CD4-positive, alpha-beta memory T cell (primary cell): ENCODE data around the gene FOXO3. TPM values are rescaled to one million over a fixed set of nuclear protein-coding genes. Genes with fewer than 3 reads are reported as not detected.
A peak's percentile ranks its signal among the peaks of the same experiment; 100 is the strongest.

ENCODE experiments used
- CTCF ChIA-PET: fragments of 350-600 bp; sonication (Branson Sonifier 250); formaldehyde crosslinking; loops from one replicate; lab custom pipeline; 2021; ENCODE audit warnings: inconsistent platforms; ENCODE audit not compliant: partially characterized antibody; lab: Charles Lee
- POLR2A ChIA-PET: fragments of 350-600 bp; sonication (Branson Sonifier 250); formaldehyde crosslinking; loops from one replicate; lab custom pipeline; 2021; ENCODE audit not compliant: partially characterized antibody; lab: Charles Lee
- DNase-seq, 5 donors: peaks; one replicate each; pipeline versions ENCODE4 v3.0.0 to v3.0.0-alpha.2; 2020 to 2022; ENCODE audit warnings: mixed read lengths in 1 of 5
- H3K27ac ChIP-seq: one replicate; pipeline ENCODE4 v1.7.0; 2013; ENCODE audit warnings: low read depth, low read length
- H3K27me3 ChIP-seq: 2 replicates; pipeline ENCODE4 v1.7.0; 2013; ENCODE audit warnings: mild to moderate bottlenecking, low read length, moderate library complexity; ENCODE audit not compliant: insufficient read depth
- H3K36me3 ChIP-seq: 2 replicates; pipeline ENCODE4 v1.7.0; 2013; ENCODE audit warnings: mild to moderate bottlenecking, low read length, moderate library complexity; ENCODE audit not compliant: insufficient read depth
- H3K4me1 ChIP-seq: 2 replicates; pipeline ENCODE4 v1.7.0; 2013; ENCODE audit warnings: mild to moderate bottlenecking, low read length, moderate library complexity; ENCODE audit not compliant: insufficient read depth
- H3K4me3 ChIP-seq, 2 donors: one replicate each; pipeline ENCODE4 v1.7.0; 2013; ENCODE audit warnings: low read length in 2 of 2, mild to moderate bottlenecking in 1 of 2
- H3K9me3 ChIP-seq, 2 donors: one replicate each; pipeline ENCODE4 v1.7.0; 2013; ENCODE audit warnings: low read length in 2 of 2, control low read depth in 1 of 2; ENCODE audit not compliant: control insufficient read depth in 1 of 2
- H3K27ac Mint-ChIP-seq, 7 donors: one replicate each; pipeline ENCODE4 v1.8.0; 2020 to 2021; ENCODE audit warnings: mixed read lengths in 7 of 7, mild to moderate bottlenecking in 6 of 7, inconsistent platforms in 3 of 7, moderate library complexity in 3 of 7
- H3K27me3 Mint-ChIP-seq, 2 donors: one replicate each; pipeline ENCODE4 v1.8.0; 2020 to 2021; ENCODE audit warnings: mixed read lengths in 2 of 2
- H3K36me3 Mint-ChIP-seq, 2 donors: one replicate each; pipeline ENCODE4 v1.8.0; 2020 to 2021; ENCODE audit warnings: mixed read lengths in 2 of 2, inconsistent platforms in 1 of 2, mild to moderate bottlenecking in 1 of 2
- H3K4me1 Mint-ChIP-seq, 4 donors: one replicate each; pipeline ENCODE4 v1.8.0; 2020 to 2021; ENCODE audit warnings: mixed read lengths in 4 of 4, mild to moderate bottlenecking in 1 of 4
- H3K4me3 Mint-ChIP-seq, 8 donors: one replicate each; pipeline ENCODE4 v1.8.0; 2020 to 2021; ENCODE audit warnings: mixed read lengths in 8 of 8, mild to moderate bottlenecking in 7 of 8, moderate library complexity in 6 of 8, inconsistent platforms in 3 of 8
- H3K9me3 Mint-ChIP-seq, 8 donors: one replicate each; pipeline ENCODE4 v1.8.0; 2020 to 2021; ENCODE audit warnings: mixed read lengths in 8 of 8, mild to moderate bottlenecking in 5 of 8, inconsistent platforms in 3 of 8, moderate library complexity in 1 of 8
- intact Hi-C: fragments of 100-400 bp; cut with micrococcal nuclease; formaldehyde crosslinking; loops from one replicate; pipeline ENCODE4 v1.15.1; 2023
- polyA plus RNA-seq, 2 donors: library from polyadenylated mRNA; unstranded; fragments of 300-500 nt; fragmentation: Illumina TruSeq; gene quantifications; one replicate each; pipeline ENCODE4 v1.2.3, GENCODE V29; 2021
- total RNA-seq, 2 experiments: library from RNA; stranded (reverse); gene quantifications; one replicate each; pipeline ENCODE4 v1.2.3, GENCODE V29; 2021

The FOXO3 gene
- total and polyA plus RNA-seq, 4 experiments from 2014 or later: 18.3 to 27.0 (median 25.0) TPM

- H3K9me3 ChIP-seq: no peaks in the 10 kb centered on the region
- peak overlapping the region in 1 of 7 donors; percentile 48 for H3K27ac Mint-ChIP-seq
- H3K4me3 ChIP-seq: no peak overlapping the region
- ChIA-PET CTCF (no interaction called here), POLR2A (no interaction called here)
- no peaks in the 10 kb centered on the region for H3K36me3 Mint-ChIP-seq
- H3K27ac ChIP-seq: no peak overlapping the region
- H3K4me3 Mint-ChIP-seq: peak overlapping the region in 1 of 8 donors; percentile 16
- H3K4me1 ChIP-seq: peaks cover 23% of the 10 kb centered on the region
- peaks cover 29 to 70% (median 49%) of the 10 kb centered on the region in 4 donors for H3K4me1 Mint-ChIP-seq
- H3K27me3 Mint-ChIP-seq: no peaks in the 10 kb centered on the region
- no peaks in the 10 kb centered on the region for H3K9me3 Mint-ChIP-seq
- H3K27me3 ChIP-seq: no peaks in the 10 kb centered on the region
- no peak for DNase-seq
- H3K36me3 ChIP-seq: no peaks in the 10 kb centered on the region
- intact Hi-C loops: loop anchor here (5.0 kb wide), 1 partner anchor 38 kb away; no protein-coding TSS in a partner anchor
Observed at GRCh38 chr6:108594640-108595039, 33.9 kb downstream of the FOXO3 start.

- no peaks in the 10 kb centered on the region for H3K27me3 Mint-ChIP-seq
- ChIA-PET POLR2A (no interaction called here), CTCF (no interaction called here)
- H3K9me3 Mint-ChIP-seq: no peaks in the 10 kb centered on the region
- H3K36me3 Mint-ChIP-seq: no peaks in the 10 kb centered on the region
- Histone ChIP-seq H3K36me3 (no peaks in the 10 kb centered on the region), H3K4me3 (no peak overlapping the region), H3K9me3 (no peaks in the 10 kb centered on the region), H3K4me1 (peaks cover 19% of the 10 kb centered on the region), H3K27ac (no peak overlapping the region), H3K27me3 (no peaks in the 10 kb centered on the region)
- no peak overlapping the region for H3K27ac Mint-ChIP-seq
- DNase-seq: no peak
- H3K4me3 Mint-ChIP-seq: no peak overlapping the region
- H3K4me1 Mint-ChIP-seq: peaks cover 24 to 54% (median 38%) of the 10 kb centered on the region in 4 donors
- intact Hi-C loops: loop anchor here (5.0 kb wide), 1 partner anchor 35 kb away; no protein-coding TSS in a partner anchor
Observed at GRCh38 chr6:108596956-108597355, 36.2 kb downstream of the FOXO3 start.

DNA sequence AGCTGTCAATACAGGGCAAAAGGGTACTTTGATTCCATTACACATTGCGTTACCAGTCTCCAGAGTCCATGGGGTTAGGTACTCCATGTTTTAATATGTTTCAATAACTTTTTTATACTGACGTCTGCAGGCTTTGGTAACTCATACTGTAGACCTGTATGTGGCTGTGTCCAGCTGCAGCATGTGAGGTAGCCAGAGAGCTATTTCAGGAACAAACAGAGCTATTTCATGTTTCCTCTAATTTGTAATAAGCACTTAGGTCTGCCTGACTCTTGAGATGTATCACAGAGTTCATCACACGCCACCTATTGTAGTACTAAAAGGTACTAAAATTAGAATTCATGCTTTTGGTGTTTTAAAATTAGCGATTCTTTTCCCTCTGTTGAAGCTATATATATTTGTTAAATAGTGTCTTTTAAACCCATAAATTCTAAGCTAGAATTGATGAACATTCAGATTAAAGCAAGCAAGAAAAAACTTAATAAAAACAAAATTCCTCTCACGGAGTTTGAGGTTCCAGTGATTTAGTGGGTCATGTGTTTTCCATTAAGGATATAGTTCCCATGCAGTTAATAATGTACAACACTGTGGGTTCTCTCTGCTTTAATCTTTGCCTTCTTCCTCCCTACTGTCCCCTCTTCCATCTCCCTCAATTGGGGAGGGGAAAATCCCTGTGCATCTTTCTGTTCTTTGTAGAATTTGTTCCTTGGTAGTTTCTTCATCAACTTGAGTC lies 37.0 kb downstream of the FOXO3 start:
- H3K36me3 Mint-ChIP-seq: no peaks in the 10 kb centered on the region
- CTCF ChIA-PET: no interaction called here
- H3K4me1 Mint-ChIP-seq: peaks cover 20 to 51% (median 34%) of the 10 kb centered on the region in 4 donors
- POLR2A ChIA-PET: no interaction called here
- H3K4me3 Mint-ChIP-seq: no peak overlapping the region
- no peak overlapping the region for H3K27ac ChIP-seq
- no peaks in the 10 kb centered on the region for H3K9me3 Mint-ChIP-seq
- no peak overlapping the region for H3K4me3 ChIP-seq
- H3K9me3 ChIP-seq: no peaks in the 10 kb centered on the region
- intact Hi-C loops: loop anchor here (5.0 kb wide), 1 partner anchor 35 kb away; no protein-coding TSS in a partner anchor
- peaks cover 11% of the 10 kb centered on the region for H3K4me1 ChIP-seq
- H3K27me3 ChIP-seq: no peaks in the 10 kb centered on the region
- H3K27ac Mint-ChIP-seq: no peak overlapping the region
- no peak for DNase-seq
- no peaks in the 10 kb centered on the region for H3K36me3 ChIP-seq
- no peaks in the 10 kb centered on the region for H3K27me3 Mint-ChIP-seq

GRCh38 chr6:108598305-108598863 lies 37.7 kb downstream of the FOXO3 start:
- Mint-ChIP-seq H3K36me3 (no peaks in the 10 kb centered on the region), H3K9me3 (no peaks in the 10 kb centered on the region), H3K27me3 (no peaks in the 10 kb centered on the region), H3K4me3 (no peak overlapping the region), H3K4me1 (peaks cover 16 to 49% (median 31%) of the 10 kb centered on the region in 4 donors), H3K27ac (no peak overlapping the region)
- intact Hi-C loops: loop anchor here (5.0 kb wide), 1 partner anchor 34 kb away; no protein-coding TSS in a partner anchor
- Histone ChIP-seq H3K9me3 (no peaks in the 10 kb centered on the region), H3K4me1 (peaks cover 6% of the 10 kb centered on the region), H3K4me3 (no peak overlapping the region), H3K27me3 (no peaks in the 10 kb centered on the region), H3K36me3 (no peaks in the 10 kb centered on the region), H3K27ac (no peak overlapping the region)
- DNase-seq: no peak
- POLR2A ChIA-PET: no interaction called here
- CTCF ChIA-PET: no interaction called here

GRCh38 chr6:108604156-108604555 lies 43.4 kb downstream of the FOXO3 start:
- H3K36me3 Mint-ChIP-seq: peaks cover 1 to 4% of the 10 kb centered on the region in 2 donors
- peaks cover 18 to 64% (median 40%) of the 10 kb centered on the region in 4 donors for H3K4me1 Mint-ChIP-seq
- Histone ChIP-seq H3K36me3 (no peaks in the 10 kb centered on the region), H3K4me3 (no peak overlapping the region), H3K27me3 (no peaks in the 10 kb centered on the region), H3K4me1 (peaks cover 9% of the 10 kb centered on the region), H3K27ac (no peak overlapping the region), H3K9me3 (no peaks in the 10 kb centered on the region)
- no peak for DNase-seq
- H3K9me3 Mint-ChIP-seq: no peaks in the 10 kb centered on the region
- CTCF ChIA-PET: no interaction called here
- H3K4me3 Mint-ChIP-seq: no peak overlapping the region
- intact Hi-C loops: no loop called here
- H3K27me3 Mint-ChIP-seq: no peaks in the 10 kb centered on the region
- no peak overlapping the region for H3K27ac Mint-ChIP-seq
- POLR2A ChIA-PET: no interaction called here

GRCh38 chr6:108606250-108606690 lies 45.6 kb downstream of the FOXO3 start:
- Histone ChIP-seq H3K36me3 (no peaks in the 10 kb centered on the region), H3K27me3 (no peaks in the 10 kb centered on the region), H3K9me3 (no peaks in the 10 kb centered on the region), H3K4me1 (peaks cover 22% of the 10 kb centered on the region), H3K4me3 (no peak overlapping the region), H3K27ac (no peak overlapping the region)
- Mint-ChIP-seq H3K27me3 (no peaks in the 10 kb centered on the region), H3K9me3 (peaks cover 0 to 2% (median 0%) of the 10 kb centered on the region in 8 donors), H3K36me3 (peaks cover 4% of the 10 kb centered on the region in 2 donors), H3K4me1 (peaks cover 27 to 77% (median 48%) of the 10 kb centered on the region in 4 donors), H3K4me3 (peak overlapping the region in 1 of 8 donors; percentile 15), H3K27ac (peak overlapping the region in 1 of 7 donors; percentile 52)
- ChIA-PET CTCF (no interaction called here), POLR2A (no interaction called here)
- DNase-seq: no peak
- intact Hi-C loops: no loop called here

DNA sequence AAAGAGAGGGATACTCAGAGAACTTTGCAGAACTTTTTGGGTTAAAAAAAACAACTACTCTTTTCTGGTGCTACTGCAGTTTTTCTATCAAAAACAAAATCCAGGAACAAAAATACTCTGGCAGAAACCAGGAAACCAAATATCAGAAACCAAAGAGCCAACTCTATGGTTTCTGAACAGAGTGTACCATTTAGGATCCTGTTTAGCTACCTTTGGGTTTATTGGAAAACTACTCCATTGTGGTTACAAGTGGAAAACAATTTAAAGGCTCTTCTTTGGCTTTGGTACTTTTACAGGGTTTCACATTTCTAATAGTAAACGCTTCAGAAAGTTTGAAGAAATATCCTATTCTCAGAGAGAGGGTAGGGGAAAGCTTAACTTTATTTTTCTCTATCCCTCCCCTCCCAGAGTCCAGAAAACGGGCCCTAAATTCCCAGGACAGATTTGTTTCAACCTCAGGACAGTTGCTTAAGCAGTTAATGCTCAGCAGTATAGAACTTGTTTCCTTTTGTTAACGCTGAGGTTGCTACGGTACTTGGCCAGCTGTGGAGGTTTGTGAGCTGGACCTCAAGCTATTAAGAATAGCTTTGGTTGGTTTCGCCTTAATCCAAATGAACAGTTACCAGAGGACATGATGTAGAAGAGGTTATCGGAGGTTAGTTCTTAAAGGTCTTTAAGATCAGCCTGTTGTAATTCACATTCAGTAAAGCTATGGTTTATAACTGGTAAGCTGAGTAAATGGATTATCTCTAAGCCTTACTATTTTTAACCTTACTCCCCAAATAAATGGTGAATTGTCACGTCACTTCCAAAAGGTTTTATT lies 47.9 kb downstream of the FOXO3 start:
- H3K4me3 Mint-ChIP-seq: no peak overlapping the region
- H3K27ac ChIP-seq: no peak overlapping the region
- peaks cover 22% of the 10 kb centered on the region for H3K4me1 ChIP-seq
- intact Hi-C loops: no loop called here
- H3K27me3 ChIP-seq: no peaks in the 10 kb centered on the region
- ChIA-PET POLR2A (no interaction called here), CTCF (interaction anchor here (0.6 kb wide), 1 partner anchor 385 kb away, joined by 3 read pairs; no protein-coding TSS in a partner anchor)
- H3K9me3 Mint-ChIP-seq: peaks cover 0 to 13% (median 6%) of the 10 kb centered on the region in 8 donors
- H3K36me3 Mint-ChIP-seq: peaks cover 8 to 10% of the 10 kb centered on the region in 2 donors
- no peak overlapping the region for H3K27ac Mint-ChIP-seq
- no peak for DNase-seq
- H3K4me3 ChIP-seq: no peak overlapping the region
- H3K36me3 ChIP-seq: no peaks in the 10 kb centered on the region
- H3K4me1 Mint-ChIP-seq: peaks cover 35 to 66% (median 47%) of the 10 kb centered on the region in 4 donors
- H3K9me3 ChIP-seq: no peaks in the 10 kb centered on the region
- no peaks in the 10 kb centered on the region for H3K27me3 Mint-ChIP-seq
